Gastroesophageal sphincter (tissue), 4 donors: ENCODE data around the gene OR4F6. TPM values are rescaled to one million over a fixed set of nuclear protein-coding genes. Genes with fewer than 3 reads are reported as not detected.

Experiments used
- ATAC-seq: fragments of 150-250 bp; one replicate; pipeline ENCODE4 v1.9.1; 2016; ENCODE audit warnings: mild to moderate bottlenecking, moderate library complexity
- H3K27ac ChIP-seq, 4 donors: fragments of 200-600 bp; sonication (generic) in 3 of 4; 1 replicate in 3 of 4; 2 replicates in 1 of 4; pipeline ENCODE4 v1.5.1; 2016 to 2019
- H3K27me3 ChIP-seq: fragments of 200-600 bp; sonication (generic); one replicate; pipeline ENCODE4 v1.5.1; 2019
- H3K36me3 ChIP-seq, 2 donors: fragments of 200-600 bp; sonication (generic); one replicate each; pipeline ENCODE4 v1.5.1; 2019; ENCODE audit warnings: control low read depth in 1 of 2
- H3K4me1 ChIP-seq, 3 donors: fragments of 200-600 bp; sonication (generic); 1 replicate in 2 of 3; 2 replicates in 1 of 3; pipeline ENCODE4 v1.5.1; 2016 to 2019; ENCODE audit warnings: control low read depth in 2 of 3
- H3K4me3 ChIP-seq, 2 donors: fragments of 200-600 bp; sonication (generic); one replicate each; pipeline ENCODE4 v1.5.1; 2019; ENCODE audit warnings: mild to moderate bottlenecking in 1 of 2, moderate library complexity in 1 of 2
- H3K9me3 ChIP-seq, 3 donors: fragments of 200-600 bp; sonication (generic); one replicate each; pipeline ENCODE4 v1.5.1; 2017 to 2019; ENCODE audit warnings: control low read depth in 2 of 3
- CTCF ChIP-seq, 4 experiments: fragments of 200-600 bp in 2 of 4; fragments of 450-650 bp in 2 of 4; sonication (generic) in 1 of 4; IDR thresholded peaks; one replicate each; pipeline ENCODE4 v1.5.1; 2017 to 2019; ENCODE audit warnings: antibody characterized with exemption in 4 of 4, mild to moderate bottlenecking in 2 of 4, moderate library complexity in 2 of 4
- EP300 ChIP-seq: sonication (generic); formaldehyde crosslinking; IDR thresholded peaks from one replicate; pipeline ENCODE4 v1.6.1; 2017; ENCODE audit warnings: antibody characterized with exemption, mild to moderate bottlenecking
- POLR2A ChIP-seq, 2 donors: fragments of 450-650 bp; IDR thresholded peaks; one replicate each; pipeline ENCODE4 v1.6.1; 2017; ENCODE audit warnings: antibody characterized with exemption in 2 of 2, mild to moderate bottlenecking in 2 of 2, moderate library complexity in 1 of 2
- POLR2AphosphoS5 ChIP-seq: sonication (generic); formaldehyde crosslinking; IDR thresholded peaks from one replicate; pipeline ENCODE4 v1.6.1; 2017; ENCODE audit warnings: antibody characterized with exemption
- WGBS, 2 donors: methylation state at CpG; one replicate each; pipeline ENCODE4 v1.1.5; 2018; ENCODE audit warnings: low coverage in 1 of 2; 5-methylcytosine and 5-hydroxymethylcytosine counted together
- total RNA-seq, 4 donors: library from RNA; depleted of rRNA; stranded (reverse); fragments of >200 nt; gene quantifications; one replicate each; pipeline ENCODE4 v1.1.0, GENCODE V29; 2016

The OR4F6 gene
- total RNA-seq, 4 donors from 2014 or later, result not detected

GRCh38 chr15:101808201-101808600 lies 4.9 kb downstream of the OR4F6 start:
- no peak for ATAC-seq
- Histone ChIP-seq H3K4me1 (no peaks in the 10 kb centered on the region), H3K27me3 (peaks cover 4% of the 10 kb centered on the region), H3K9me3 (no peaks in the 10 kb centered on the region), H3K4me3 (no peak overlapping the region), H3K36me3 (no peaks in the 10 kb centered on the region), H3K27ac (no peak overlapping the region)
- 42 to 58% methylated on average over 2 of the region's 2 CpGs for WGBS, 2 donors
- TF ChIP-seq POLR2AphosphoS5 (no peak), CTCF (IDR thresholded peaks at IDR 0.05) (no peak), POLR2A (IDR thresholded peaks at IDR 0.05) (no peak), EP300 (no peak)

- WGBS, 2 donors, result 75 to 83% methylated on average over 1 of the region's 1 CpG
- TF ChIP-seq CTCF (IDR thresholded peaks at IDR 0.05) (no peak), POLR2AphosphoS5 (no peak), POLR2A (IDR thresholded peaks at IDR 0.05) (no peak), EP300 (no peak)
- Histone ChIP-seq H3K4me3 (no peak overlapping the region), H3K27me3 (peaks cover 4% of the 10 kb centered on the region), H3K27ac (no peak overlapping the region), H3K36me3 (no peaks in the 10 kb centered on the region), H3K9me3 (no peaks in the 10 kb centered on the region), H3K4me1 (no peaks in the 10 kb centered on the region)
- no peak for ATAC-seq
These were observed 7.1 kb downstream of the OR4F6 start for GRCh38 chr15:101810456-101810855.

- Histone ChIP-seq H3K27ac (no peak overlapping the region), H3K9me3 (no peaks in the 10 kb centered on the region), H3K4me3 (no peak overlapping the region), H3K4me1 (no peaks in the 10 kb centered on the region), H3K36me3 (no peaks in the 10 kb centered on the region), H3K27me3 (peaks cover 4% of the 10 kb centered on the region)
- no peak for TF ChIP-seq POLR2AphosphoS5
- no peak for TF ChIP-seq EP300
- no peak for TF ChIP-seq POLR2A (IDR thresholded peaks at IDR 0.05)
- no peak for TF ChIP-seq CTCF (IDR thresholded peaks at IDR 0.05)
- WGBS, 2 donors, result 47 to 49% methylated on average over 3 of the region's 3 CpGs
- no peak for ATAC-seq
These were observed 7.6 kb downstream of the OR4F6 start for GRCh38 chr15:101810876-101811275.

- no peaks in the 10 kb centered on the region for H3K36me3 ChIP-seq
- H3K9me3 ChIP-seq, result no peaks in the 10 kb centered on the region
- no peak for ATAC-seq
- H3K4me3 ChIP-seq, result no peak within 1 kb of the TSS
- peaks cover 4% of the 10 kb centered on the region for H3K27me3 ChIP-seq
- H3K4me1 ChIP-seq, result no peaks in the 10 kb centered on the region
- TF ChIP-seq POLR2AphosphoS5, result no peak
- no peak for TF ChIP-seq EP300
- no peak for TF ChIP-seq POLR2A (IDR thresholded peaks at IDR 0.05)
- no peak for TF ChIP-seq CTCF (IDR thresholded peaks at IDR 0.05)
- H3K27ac ChIP-seq, result no peak within 1 kb of the TSS
These were observed 8.6 kb downstream of the OR4F6 start, which contains the start of gene OR4F15 for GRCh38 chr15:101811902-101812301. OR4F15 (plus strand) TSS chr15:101812202; CDS start chr15:101818187, 5,985 bp downstream.

- no peak for ATAC-seq
- Histone ChIP-seq H3K36me3 (no peaks in the 10 kb centered on the region), H3K4me3 (no peak overlapping the region), H3K27me3 (no peaks in the 10 kb centered on the region), H3K9me3 (no peaks in the 10 kb centered on the region), H3K27ac (no peak overlapping the region), H3K4me1 (no peaks in the 10 kb centered on the region)
- 63 to 78% methylated on average over 3 of the region's 3 CpGs for WGBS, 2 donors
- TF ChIP-seq EP300 (no peak), POLR2AphosphoS5 (no peak), POLR2A (IDR thresholded peaks at IDR 0.05) (no peak)
These were observed 10.7 kb downstream of the OR4F6 start for GRCh38 chr15:101813803-101814534.
